SU-DHL-6 (cell line): ENCODE measurements around the gene TXNRD2.

Experiments
- H2AFZ ChIP-seq: fragments of 200-600 bp; sonication (generic); 2 replicates; pipeline ENCODE4 v1.6.1; 2014; ENCODE audit warnings: low read depth, mild to moderate bottlenecking, moderate library complexity, mixed read lengths, antibody characterized with exemption, low read length; ENCODE audit not compliant: severe bottlenecking
- H3F3A ChIP-seq: fragments of 200-600 bp; shearing (Covaris generic); 2 replicates; pipeline ENCODE4 v1.6.0; 2016; ENCODE audit warnings: antibody characterized with exemption, mild to moderate bottlenecking; ENCODE audit not compliant: insufficient read depth
- H3K27ac ChIP-seq: fragments of 200-600 bp; sonication (generic); 2 replicates; pipeline ENCODE4 v1.5.1; 2016; ENCODE audit warnings: low read depth, mild to moderate bottlenecking, low read length, moderate library complexity, mixed read lengths
- H3K27me3 ChIP-seq: fragments of 200-600 bp; sonication (generic), shearing (Covaris generic); 2 replicates; pipeline ENCODE4 v1.6.0; 2014; ENCODE audit warnings: mild to moderate bottlenecking, low read length
- H3K36me3 ChIP-seq: fragments of 200-600 bp; sonication (generic); 2 replicates; pipeline ENCODE4 v1.6.1; 2014; ENCODE audit warnings: mild to moderate bottlenecking, low read length, mixed read lengths
- H3K4me2 ChIP-seq: fragments of 300-600, 200-600 bp; shearing (Covaris generic), sonication (generic); 2 replicates; pipeline ENCODE4 v1.6.0; 2014; ENCODE audit warnings: low read length, low read depth, mild to moderate bottlenecking; ENCODE audit not compliant: poor library complexity, severe bottlenecking
- H3K4me3 ChIP-seq: fragments of 200-600 bp; sonication (generic); 2 replicates; pipeline ENCODE4 v1.5.1; 2014; ENCODE audit warnings: antibody characterized with exemption, low read length, mild to moderate bottlenecking, mixed read lengths; ENCODE audit not compliant: insufficient read depth, poor library complexity, severe bottlenecking
- H3K79me2 ChIP-seq: fragments of 200-600 bp; sonication (generic); 2 replicates; pipeline ENCODE4 v1.6.1; 2014; ENCODE audit warnings: mild to moderate bottlenecking, low read length, moderate library complexity; ENCODE audit not compliant: insufficient read depth
- H3K9ac ChIP-seq: fragments of 200-600 bp; sonication (generic); 2 replicates; pipeline ENCODE4 v1.7.0; 2014; ENCODE audit warnings: mild to moderate bottlenecking, low read length
- H3K9me2 ChIP-seq: fragments of 200-600 bp; sonication (generic); replicated peaks from 2 replicates; pipeline ENCODE4 v1.6.1; 2014; ENCODE audit warnings: low read length; ENCODE audit not compliant: insufficient read depth
- H3K9me3 ChIP-seq: fragments of 200-600 bp; sonication (generic); 2 replicates; pipeline ENCODE4 v1.6.1; 2014; ENCODE audit warnings: low read length, mixed read lengths; ENCODE audit not compliant: insufficient read depth
- H4K20me1 ChIP-seq: fragments of 200-600 bp; sonication (generic); 2 replicates; pipeline ENCODE4 v1.6.1; 2014; ENCODE audit warnings: low read depth, mild to moderate bottlenecking, antibody characterized with exemption, low read length, moderate library complexity, mixed read lengths
- CTCF ChIP-seq: fragments of 200-600 bp; sonication (generic); IDR thresholded peaks from one replicate; pipeline ENCODE4 v1.5.1; 2017; ENCODE audit warnings: antibody characterized with exemption, mild to moderate bottlenecking, low read length, moderate library complexity; ENCODE audit not compliant: insufficient read depth, poor library complexity, severe bottlenecking
- EZH2phosphoT487 ChIP-seq: fragments of 200-600 bp; sonication (generic), shearing (Covaris generic); conservative IDR thresholded peaks from 2 replicates; pipeline ENCODE4 v1.6.1; 2018; ENCODE audit warnings: mild to moderate bottlenecking, antibody characterized with exemption, low read length, moderate library complexity, mixed read lengths

The TXNRD2 gene

DNA sequence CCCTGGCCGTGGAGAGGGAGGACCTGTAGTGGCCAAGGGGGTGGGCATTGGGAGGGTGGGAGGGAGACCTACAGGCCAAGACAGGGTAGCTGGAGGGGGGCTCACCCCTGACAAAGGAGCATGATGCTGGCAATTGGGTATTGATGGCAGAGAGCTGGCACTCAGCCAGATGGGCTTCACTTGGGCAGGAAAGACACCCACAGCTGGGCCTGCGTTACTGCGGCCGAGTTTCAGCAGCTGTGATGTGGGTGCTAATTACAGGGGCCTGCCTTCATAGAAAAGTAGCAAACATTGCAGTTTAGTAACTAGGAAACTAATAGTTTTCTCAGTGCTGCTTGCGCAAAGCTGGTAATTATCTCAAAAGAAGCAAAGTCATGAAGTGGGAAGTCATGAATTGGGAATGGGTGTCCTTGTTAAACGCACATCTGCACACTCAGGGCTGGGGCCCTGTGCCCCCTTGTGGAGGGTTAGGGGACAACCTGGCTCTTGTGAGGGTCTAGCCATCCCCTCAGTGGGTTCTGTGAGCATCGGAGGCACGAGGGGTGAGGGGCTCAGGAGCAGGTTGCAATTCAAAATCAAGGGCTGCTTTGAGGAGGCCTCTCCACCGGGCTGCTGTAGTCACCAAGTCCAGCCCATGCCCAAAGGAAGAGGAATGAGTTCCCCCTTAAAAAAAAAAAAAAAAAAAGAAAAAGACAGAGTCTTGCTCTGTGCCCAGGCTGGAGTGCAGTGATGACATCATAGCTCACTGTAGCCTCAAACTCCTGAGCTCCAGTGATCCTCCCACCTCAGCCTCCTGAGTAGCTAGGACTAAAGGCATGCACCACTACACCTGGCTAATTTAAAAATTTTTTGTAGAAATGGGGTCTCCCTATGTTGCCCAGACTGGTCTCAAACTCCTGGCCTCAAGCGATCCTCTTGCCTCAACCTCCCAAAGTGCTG, 24.4 kb upstream of the TXNRD2 start:
- no peak overlapping the region for H3K27ac ChIP-seq
- no peaks in the 10 kb centered on the region for H4K20me1 ChIP-seq
- H3K9me3 ChIP-seq = no peaks in the 10 kb centered on the region
- H3K27me3 ChIP-seq = no peaks in the 10 kb centered on the region
- no peak overlapping the region for H3K4me3 ChIP-seq
- TF ChIP-seq EZH2phosphoT487 (no peak), CTCF (peak; percentile 20)
- H2AFZ ChIP-seq = no peak overlapping the region
- H3F3A ChIP-seq = no peaks in the 10 kb centered on the region
- no peak overlapping the region for H3K9ac ChIP-seq
- H3K79me2 ChIP-seq = no peaks in the 10 kb centered on the region
- H3K9me2 ChIP-seq = no peaks in the 10 kb centered on the region
- H3K4me2 ChIP-seq = no peak overlapping the region
- no peaks in the 10 kb centered on the region for H3K36me3 ChIP-seq

GRCh38 chr22:19964701-19965386, 23.2 kb upstream of the TXNRD2 start:
- Histone ChIP-seq H3K9ac (no peak overlapping the region), H3K4me3 (no peak overlapping the region), H3K79me2 (no peaks in the 10 kb centered on the region), H3K36me3 (no peaks in the 10 kb centered on the region), H3K27me3 (no peaks in the 10 kb centered on the region), H3F3A (no peaks in the 10 kb centered on the region), H4K20me1 (no peaks in the 10 kb centered on the region), H3K4me2 (no peak overlapping the region), H3K9me2 (no peaks in the 10 kb centered on the region), H3K9me3 (no peaks in the 10 kb centered on the region), H3K27ac (no peak overlapping the region), H2AFZ (no peak overlapping the region)
- TF ChIP-seq CTCF (no peak), EZH2phosphoT487 (no peak)

DNA sequence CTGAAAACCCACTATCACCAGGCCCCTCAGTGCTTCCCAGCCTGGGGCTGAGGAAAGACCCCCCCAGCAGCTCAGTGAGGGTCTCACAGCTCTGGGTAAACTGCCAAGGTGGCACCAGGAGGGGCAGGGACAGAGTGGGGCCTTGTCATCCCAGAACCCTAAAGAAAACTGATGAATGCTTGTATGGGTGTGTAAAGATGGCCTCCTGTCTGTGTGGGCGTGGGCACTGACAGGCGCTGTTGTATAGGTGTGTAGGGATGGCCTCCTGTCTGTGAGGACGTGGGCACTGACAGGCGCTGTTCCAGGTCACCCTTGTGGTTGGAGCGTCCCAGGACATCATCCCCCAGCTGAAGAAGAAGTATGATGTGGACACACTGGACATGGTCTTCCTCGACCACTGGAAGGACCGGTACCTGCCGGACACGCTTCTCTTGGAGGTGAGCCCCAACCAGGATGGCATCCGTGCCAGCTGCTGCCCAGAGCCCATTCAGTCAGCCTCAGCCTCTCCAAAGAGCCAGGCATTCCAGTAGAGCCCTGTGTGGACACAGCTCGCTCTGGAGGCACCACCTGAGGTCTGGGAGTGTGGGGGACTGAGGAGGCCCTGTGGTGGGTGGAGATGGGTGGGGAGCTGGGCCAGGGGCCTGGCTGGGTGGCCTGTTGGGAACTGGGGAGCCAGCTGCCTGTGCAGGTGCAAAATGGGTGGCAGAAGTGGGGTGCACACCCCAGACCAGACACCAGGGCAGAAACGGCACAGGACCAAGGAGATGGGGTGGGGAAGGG, 22.4 kb upstream of the TXNRD2 start:
- H3K9ac ChIP-seq = no peak overlapping the region
- no peaks in the 10 kb centered on the region for H3K36me3 ChIP-seq
- no peaks in the 10 kb centered on the region for H3F3A ChIP-seq
- no peaks in the 10 kb centered on the region for H3K27me3 ChIP-seq
- H3K4me2 ChIP-seq = no peak overlapping the region
- no peak overlapping the region for H2AFZ ChIP-seq
- H3K9me3 ChIP-seq = no peaks in the 10 kb centered on the region
- H3K79me2 ChIP-seq = no peaks in the 10 kb centered on the region
- H3K27ac ChIP-seq = no peak overlapping the region
- TF ChIP-seq EZH2phosphoT487 (no peak), CTCF (no peak)
- no peak overlapping the region for H3K4me3 ChIP-seq
- H3K9me2 ChIP-seq = no peaks in the 10 kb centered on the region
- H4K20me1 ChIP-seq = no peaks in the 10 kb centered on the region
